GM12878 (cell line): ENCODE data around the gene CTCFL. TPM values are rescaled to one million over a fixed set of nuclear protein-coding genes. Genes with fewer than 3 reads are reported as not detected.

Experiments
- ATAC-seq: fragments of 200-7000 bp; cut with Tn5 transposase; 3 replicates; pipeline ENCODE4 v1.9.1; 2020; ENCODE audit warnings: mild to moderate bottlenecking, moderate library complexity
- BruUV-seq: library from RNA; stranded (reverse); fragments of 400-500 nt; replicated peaks from 2 replicates; lab custom pipeline; 2021; lab: Mats Ljungman, UMichigan
- CTCF ChIA-PET: fragments of 300-600 bp; sonication (Branson Sonifier 250); formaldehyde crosslinking; extraction: SDS; loops from one replicate; lab custom pipeline; 2021; ENCODE audit warnings: inconsistent platforms; lab: Yijun Ruan, JAX
- POLR2A ChIA-PET: fragments of 350-600 bp; formaldehyde crosslinking; extraction: SDS; loops from one replicate; lab custom pipeline; 2021; ENCODE audit warnings: inconsistent platforms; lab: Charles Lee
- RAD21 ChIA-PET: fragments of 300-600 bp; sonication (Branson Sonifier 250); formaldehyde crosslinking; loops from one replicate; lab custom pipeline; 2023; ENCODE audit warnings: antibody characterized with exemption; ENCODE audit not compliant: unreplicated experiment; lab: Charles Lee
- SMC1A ChIA-PET: fragments of 300-600 bp; sonication (Branson Sonifier 250); formaldehyde crosslinking; loops from one replicate; lab custom pipeline; 2023; ENCODE audit not compliant: unreplicated experiment, uncharacterized antibody; lab: Charles Lee
- DNase-seq: peaks from one replicate; pipeline ENCODE4 v3.0.0-alpha.2; 2011; ENCODE audit warnings: low read depth, low spot score
- FAIRE-seq: peaks from 3 replicates; lab custom pipeline; 2011; peaks lifted over from hg19 to GRCh38; lab: Jason Lieb, UNC
- H2AFZ ChIP-seq: 2 replicates; pipeline ENCODE4 v1.6.0; 2011; ENCODE audit warnings: low read depth, low read length, control low read depth; ENCODE audit not compliant: control insufficient read depth
- H3K27ac ChIP-seq: 2 replicates; pipeline ENCODE4 v1.5.1; 2011; ENCODE audit warnings: control low read depth; ENCODE audit not compliant: control insufficient read depth, insufficient read depth
- H3K27me3 ChIP-seq, 2 experiments: replicated peaks in 1 of 2; 2 replicates each; pipeline versions ENCODE4 v1.6.0 to v1.6.1; 2011; ENCODE audit warnings: low read length in 1 of 2; ENCODE audit not compliant: control insufficient read depth in 2 of 2, insufficient read depth in 2 of 2
- H3K36me3 ChIP-seq, 2 experiments: 2 replicates each; pipeline ENCODE4 v1.5.1; 2011; ENCODE audit warnings: low read length in 1 of 2; ENCODE audit not compliant: control insufficient read depth in 2 of 2, insufficient read depth in 2 of 2
- H3K4me1 ChIP-seq: 2 replicates; pipeline ENCODE4 v1.6.1; 2011; ENCODE audit warnings: mild to moderate bottlenecking, low read length, moderate library complexity, mixed read lengths; ENCODE audit not compliant: control insufficient read depth, insufficient read depth
- H3K4me2 ChIP-seq: 2 replicates; pipeline ENCODE4 v1.6.0; 2011; ENCODE audit warnings: control low read depth; ENCODE audit not compliant: control insufficient read depth, insufficient read depth
- H3K4me3 ChIP-seq: fragments of 200-600 bp; sonication (generic); 2 replicates; pipeline ENCODE4 v1.5.1; 2016
- H3K79me2 ChIP-seq: 2 replicates; pipeline ENCODE4 v1.6.0; 2011; ENCODE audit warnings: low read length; ENCODE audit not compliant: control insufficient read depth, insufficient read depth
- H3K9ac ChIP-seq: 2 replicates; pipeline ENCODE4 v1.8.0; 2011; ENCODE audit warnings: low read length, control low read depth, mixed read lengths; ENCODE audit not compliant: control insufficient read depth, insufficient read depth
- H3K9me3 ChIP-seq: replicated peaks from 3 replicates; pipeline ENCODE4 v1.5.1; 2011; ENCODE audit warnings: mild to moderate bottlenecking, low read length; ENCODE audit not compliant: control insufficient read depth, insufficient read depth
- H4K20me1 ChIP-seq: 2 replicates; pipeline ENCODE4 v1.6.0; 2011; ENCODE audit not compliant: control insufficient read depth, insufficient read depth
- ATF2 ChIP-seq: IDR thresholded peaks from 2 replicates; pipeline ENCODE4 v1.6.1; 2012; ENCODE audit warnings: low read length, inconsistent platforms
- CEBPB ChIP-seq, 2 experiments: fragments of 150-350 bp in 1 of 2; IDR thresholded peaks; 2 replicates each; pipeline ENCODE4 v1.6.1; 2012 to 2014; ENCODE audit warnings: low read depth in 2 of 2, low read length in 2 of 2, borderline replicate concordance in 1 of 2, inconsistent platforms in 1 of 2
- EGR1 ChIP-seq, 2 experiments: IDR thresholded peaks; 1 replicate in 1 of 2; 2 replicates in 1 of 2; pipeline ENCODE4 v1.6.1; 2011 to 2012; ENCODE audit warnings: low read depth in 2 of 2, low read length in 2 of 2, borderline replicate concordance in 1 of 2, mild to moderate bottlenecking in 1 of 2, moderate library complexity in 1 of 2
- EP300 ChIP-seq, 2 experiments: fragments of 150-350 bp in 1 of 2; IDR thresholded peaks; 2 replicates each; pipeline ENCODE4 v1.6.1; 2011 to 2012; ENCODE audit warnings: low read depth in 2 of 2, low read length in 2 of 2, borderline replicate concordance in 1 of 2, improper control_type of control experiment in 1 of 2, inconsistent platforms in 1 of 2; ENCODE audit not compliant: control insufficient read depth in 1 of 2
- GATAD2B ChIP-seq: fragments of 450-650 bp; conservative IDR thresholded peaks from 2 replicates; pipeline ENCODE4 v1.6.1; 2017; ENCODE audit warnings: low read depth, mild to moderate bottlenecking, moderate library complexity
- HCFC1 ChIP-seq: fragments of 150-350 bp; IDR thresholded peaks from 2 replicates; pipeline ENCODE4 v1.6.1; 2014; ENCODE audit warnings: low read length
- JUNB ChIP-seq: IDR thresholded peaks from 2 replicates; pipeline ENCODE4 v1.6.1; 2016; ENCODE audit warnings: antibody characterized with exemption, mild to moderate bottlenecking
- NKRF ChIP-seq: fragments of 450-650 bp; conservative IDR thresholded peaks from 2 replicates; pipeline ENCODE4 v1.6.1; 2017; ENCODE audit warnings: mild to moderate bottlenecking, moderate library complexity
- RAD21 ChIP-seq: IDR thresholded peaks from 2 replicates; pipeline ENCODE4 v1.6.1; 2011; ENCODE audit warnings: mild to moderate bottlenecking, low read depth, low read length, moderate library complexity; ENCODE audit not compliant: insufficient read depth
- RB1 ChIP-seq: fragments of 450-650 bp; formaldehyde crosslinking; IDR thresholded peaks from 2 replicates; pipeline ENCODE4 v1.6.1; 2017; ENCODE audit warnings: mild to moderate bottlenecking, borderline replicate concordance
- SMAD1 ChIP-seq: fragments of 450-650 bp; IDR thresholded peaks from 2 replicates; pipeline ENCODE4 v1.6.1; 2018; ENCODE audit warnings: mild to moderate bottlenecking, low read depth; ENCODE audit not compliant: partially characterized antibody
- STAT3 ChIP-seq: IDR thresholded peaks from 2 replicates; pipeline ENCODE4 v1.6.1; 2011; ENCODE audit warnings: low read depth, low read length, improper control_type of control experiment
- SUZ12 ChIP-seq: fragments of 200-600 bp; sonication (generic); IDR thresholded peaks from one replicate; pipeline ENCODE4 v1.6.1; 2018; ENCODE audit warnings: antibody characterized with exemption, mild to moderate bottlenecking; ENCODE audit not compliant: unreplicated experiment
- YBX1 ChIP-seq: fragments of 450-650 bp; IDR thresholded peaks from 2 replicates; pipeline ENCODE4 v1.6.1; 2016; ENCODE audit warnings: antibody characterized with exemption
- ZZZ3 ChIP-seq: IDR thresholded peaks from 2 replicates; pipeline ENCODE4 v1.6.1; 2011; ENCODE audit warnings: low read depth; ENCODE audit not compliant: control insufficient read depth, insufficient read length
- WGBS: methylation state at CpG from one replicate; pipeline ENCODE4 v1.1.6; 2016; ENCODE audit warnings: low lambda C conversion rate; ENCODE audit not compliant: insufficient replicate concordance, insufficient coverage; ENCODE audit errors: missing lambda C conversion rate; 5-methylcytosine and 5-hydroxymethylcytosine counted together
- in situ Hi-C: fragments of 300-500 bp; cut with MboI; formaldehyde crosslinking; loops from 9 replicates; pipeline ENCODE4 v1.14.3; 2018; ENCODE audit warnings: mixed read lengths
- intact Hi-C: fragments of 100-400 bp; cut with micrococcal nuclease; formaldehyde crosslinking; loops from one replicate; pipeline ENCODE4 v1.14.2; 2022; ENCODE audit not compliant: unreplicated experiment
- polyA plus RNA-seq, 11 experiments: library from polyadenylated mRNA; depleted of rRNA in 4 of 11; unstranded in 6 of 11; stranded (reverse) in 5 of 11; fragments of >200 nt; fragmentation: Nextera tagmentation in 4 of 11; fragmentation: Illumina TruSeq in 1 of 11; extraction: Ambion mirVana in 4 of 11; extraction: Trizol in 1 of 11; gene quantifications; 1 replicate in 1 of 11; 2 replicates in 10 of 11; pipeline versions ENCODE4 v1.2.1 to v1.2.3, GENCODE V29; 2011 to 2016; ENCODE audit warnings: inconsistent platforms in 2 of 11, missing spikeins in 2 of 11, low read depth in 1 of 11
- total RNA-seq, 4 experiments: library from RNA; depleted of rRNA in 3 of 4; stranded (reverse); fragments of >200 nt in 3 of 4; fragmentation: Illumina TruSeq in 1 of 4; extraction: Trizol in 1 of 4; gene quantifications; 2 replicates each; pipeline versions ENCODE4 v1.2.1 to v1.2.3, GENCODE V29; 2013 to 2021

The CTCFL gene
- total and polyA plus RNA-seq, 10 of the 15 experiments (the other 5 are each of a cell fraction or from before 2014, with no cell fraction given): 0.06 to 0.20 (median 0.11) TPM; not detected in 4

GRCh38 chr20:57478176-57478575 lies 46.8 kb downstream of the CTCFL start:
- ATAC-seq (no peak), DNase-seq (no peak), FAIRE-seq (no peak)
- no TSS peak for BruUV-seq
- TF ChIP-seq SUZ12 (no peak), EP300 (IDR thresholded peaks at IDR 0.05; ENCODE audit: borderline replicate concordance in 1 of 2, control insufficient read depth in 1 of 2, low read depth in 2 of 2, low read length in 2 of 2) (no peak), NKRF (no peak), RAD21 (no peak), ZZZ3 (no peak), EGR1 (IDR thresholded peaks at IDR 0.05; ENCODE audit: borderline replicate concordance in 1 of 2, low read depth in 2 of 2, low read length in 2 of 2) (no peak), GATAD2B (no peak), HCFC1 (no peak), JUNB (no peak), STAT3 (no peak), ATF2 (no peak), CEBPB (IDR thresholded peaks at IDR 0.05; ENCODE audit: borderline replicate concordance in 1 of 2, low read depth in 2 of 2, low read length in 2 of 2) (no peak), YBX1 (no peak), SMAD1 (no peak), RB1 (no peak)
- Histone ChIP-seq H3K36me3 (no peaks in the 10 kb centered on the region), H3K4me1 (peaks cover 75% of the 10 kb centered on the region), H3K27ac (no peak overlapping the region), H4K20me1 (no peaks in the 10 kb centered on the region), H2AFZ (no peak overlapping the region), H3K9me3 (no peaks in the 10 kb centered on the region; the same call in 2 of the 3 replicates), H3K4me2 (no peak overlapping the region), H3K9ac (no peak overlapping the region), H3K4me3 (no peak overlapping the region), H3K79me2 (no peaks in the 10 kb centered on the region), H3K27me3 (no peaks in the 10 kb centered on the region)
- ChIA-PET SMC1A (interaction anchor here (1.6 to 4.7 kb wide), 4 partner anchors 8 to 88 kb away, joined by 3 to 22 read pairs (median 10); no protein-coding TSS in a partner anchor), POLR2A (interaction anchor here (0.9 to 1.8 kb wide), 4 partner anchors 8 to 80 kb away, joined by 3 to 7 read pairs (median 4); no protein-coding TSS in a partner anchor), CTCF (interaction anchor here (0.6 to 1.5 kb wide), 6 partner anchors 13 to 87 kb away, joined by 3 to 4 read pairs (median 3); partner anchors contain the start of gene RBM38), RAD21 (interaction anchor here (0.8 to 2.7 kb wide), 3 partner anchors 8 to 66 kb away, joined by 3 to 9 read pairs (median 4); no protein-coding TSS in a partner anchor)
- 68% methylated on average over 9 of the region's 9 CpGs for WGBS
- in situ Hi-C loops (loop anchor here (10.0 kb wide), 1 partner anchor 977 kb away; no protein-coding TSS in a partner anchor), intact Hi-C loops (no loop called here)
